Retina (tissue), 1 donor: Measurements from ENCODE around the gene SEPTIN5.
A peak's percentile ranks its signal among the peaks of the same experiment; 100 is the strongest.
"Not testable (repeated sequence)": the region's sequence is repeated elsewhere in the genome, so short reads cannot be mapped to it uniquely, and the experiment has no call there.

Experiments used
- DNase-seq: peaks from one replicate; pipeline ENCODE4 v3.0.0-alpha.2; 2016

The SEPTIN5 gene

GRCh38 chr22:19721330-19722177, 7.3 kb downstream of the SEPTIN5 start:
- DNase-seq = no peak

GRCh38 chr22:19722178-19722981, 8.1 kb downstream of the SEPTIN5 start:
- peak; percentile 47 for DNase-seq

GRCh38 chr22:19722982-19723231, 8.6 kb downstream of the SEPTIN5 start:
- no peak for DNase-seq

- peak; percentile 75 for DNase-seq
Measured at GRCh38 chr22:19723232-19723982, 9.1 kb downstream of the SEPTIN5 start, which contains the start of gene GP1BB. GP1BB (plus strand) TSS chr22:19723539; CDS start chr22:19723570, 31 bp downstream.

GRCh38 chr22:19723983-19724827, 9.9 kb downstream of the SEPTIN5 start:
- peak; percentile 63 for DNase-seq

GRCh38 chr22:19724927-19725661, 10.8 kb downstream of the SEPTIN5 start:
- no peak for DNase-seq

GRCh38 chr22:19726064-19726788, 11.9 kb downstream of the SEPTIN5 start:
- not testable (repeated sequence) for DNase-seq

GRCh38 chr22:19727310-19728150, 13.2 kb downstream of the SEPTIN5 start:
- DNase-seq = no peak

GRCh38 chr22:19728271-19728670, 14.0 kb downstream of the SEPTIN5 start:
- no peak for DNase-seq

- no peak for DNase-seq
Measured at GRCh38 chr22:19728836-19729235, 14.5 kb downstream of the SEPTIN5 start.

- no peak for DNase-seq
Measured at GRCh38 chr22:19729507-19729906, 15.2 kb downstream of the SEPTIN5 start.

- DNase-seq = no peak
Measured at GRCh38 chr22:19730198-19730597, 15.9 kb downstream of the SEPTIN5 start.

GRCh38 chr22:19730655-19731360, 16.5 kb downstream of the SEPTIN5 start:
- DNase-seq = peak; percentile 94

- DNase-seq = no peak
Measured at GRCh38 chr22:19731361-19732135, 17.2 kb downstream of the SEPTIN5 start.

- no peak for DNase-seq
Measured at GRCh38 chr22:19732403-19733113, 18.3 kb downstream of the SEPTIN5 start.

GRCh38 chr22:19733755-19734154, 19.5 kb downstream of the SEPTIN5 start:
- no peak for DNase-seq

GRCh38 chr22:19734163-19734562, 19.9 kb downstream of the SEPTIN5 start:
- no peak for DNase-seq
